Measurements from ENCODE around the gene TJAP1. TPM values are rescaled to one million over a fixed set of nuclear protein-coding genes. Genes with fewer than 3 reads are reported as not detected.
"Not testable (repeated sequence)": the region's sequence is repeated elsewhere in the genome, so short reads cannot be mapped to it uniquely, and the experiment has no call there.

The TJAP1 gene
- total and polyA plus RNA-seq, 3 donors from 2014 or later: 35.4 to 59.1 (median 55.9) TPM

GRCh38 chr6:43523284-43523683, 45.9 kb downstream of the TJAP1 start:
- H3K27me3 ChIP-seq: no peaks in the 10 kb centered on the region
- WGBS, 2 donors: 80 to 86% methylated on average over 3 of the region's 3 CpGs
- no peak for TF ChIP-seq CTCF (IDR thresholded peaks at IDR 0.05)
- no peak for TF ChIP-seq POLR2A (IDR thresholded peaks at IDR 0.05)
- no peaks in the 10 kb centered on the region for H3K9me3 ChIP-seq
- peaks cover 3% of the 10 kb centered on the region for H3K4me1 ChIP-seq
- H3K27ac ChIP-seq: no peak overlapping the region
- no peak for DNase-seq
- intact Hi-C loops (cut with DNase I; ENCODE audit: low total_unique reads): no loop called here
- H3K4me3 ChIP-seq: no peak overlapping the region
- H3K36me3 ChIP-seq (ENCODE audit: low read depth, missing control alignments): peaks cover 5% of the 10 kb centered on the region

GRCh38 chr6:43524483-43524961, 47.2 kb downstream of the TJAP1 start:
- H3K4me3 ChIP-seq: no peak overlapping the region
- intact Hi-C loops (cut with DNase I; ENCODE audit: low total_unique reads): no loop called here
- 86 to 93% methylated on average over 8 to 10 of the region's 10 CpGs for WGBS, 2 donors
- H3K36me3 ChIP-seq (ENCODE audit: low read depth, missing control alignments): peaks cover 5% of the 10 kb centered on the region
- no peak for TF ChIP-seq POLR2A (IDR thresholded peaks at IDR 0.05)
- no peak for TF ChIP-seq CTCF (IDR thresholded peaks at IDR 0.05)
- H3K27me3 ChIP-seq: no peaks in the 10 kb centered on the region
- no peaks in the 10 kb centered on the region for H3K4me1 ChIP-seq
- DNase-seq: no peak
- no peaks in the 10 kb centered on the region for H3K9me3 ChIP-seq
- no peak overlapping the region for H3K27ac ChIP-seq

- intact Hi-C loops (cut with DNase I; ENCODE audit: low total_unique reads): no loop called here
- no peaks in the 10 kb centered on the region for H3K4me1 ChIP-seq
- WGBS, 2 donors: 88 to 97% methylated on average over 1 of the region's 1 CpG
- no peak for DNase-seq
- no peaks in the 10 kb centered on the region for H3K9me3 ChIP-seq
- H3K27me3 ChIP-seq: no peaks in the 10 kb centered on the region
- no peaks in the 10 kb centered on the region for H3K36me3 ChIP-seq (ENCODE audit: low read depth, missing control alignments)
- no peak for TF ChIP-seq CTCF (IDR thresholded peaks at IDR 0.05)
- TF ChIP-seq POLR2A (IDR thresholded peaks at IDR 0.05): no peak
- no peak overlapping the region for H3K4me3 ChIP-seq
- H3K27ac ChIP-seq: no peak overlapping the region
Measured at GRCh38 chr6:43532201-43532600, 54.8 kb downstream of the TJAP1 start.

- DNase-seq; H3K4me1 ChIP-seq; H3K36me3 ChIP-seq (ENCODE audit: low read depth, missing control alignments); intact Hi-C loops (cut with DNase I; ENCODE audit: low total_unique reads); H3K27ac ChIP-seq; H3K27me3 ChIP-seq; H3K4me3 ChIP-seq; H3K9me3 ChIP-seq: not testable (repeated sequence)
- WGBS, 2 donors: 93% methylated on average over 14 of the region's 17 CpGs; no CpG with 5 or more reads in 1 of the 2 donors
Measured at GRCh38 chr6:43538986-43539385, 61.6 kb downstream of the TJAP1 start.

GRCh38 chr6:43539409-43539808, 62.0 kb downstream of the TJAP1 start:
- H3K9me3 ChIP-seq; H3K27ac ChIP-seq; H3K4me3 ChIP-seq; DNase-seq; H3K36me3 ChIP-seq (ENCODE audit: low read depth, missing control alignments); H3K27me3 ChIP-seq; H3K4me1 ChIP-seq; intact Hi-C loops (cut with DNase I; ENCODE audit: low total_unique reads): not testable (repeated sequence)
- WGBS, 2 donors: 88 to 99% methylated on average over 11 to 20 of the region's 20 CpGs

GRCh38 chr6:43540507-43540906, 63.1 kb downstream of the TJAP1 start:
- WGBS, 2 donors: 96% methylated on average over 5 of the region's 5 CpGs
- intact Hi-C loops (cut with DNase I; ENCODE audit: low total_unique reads): no loop called here
- Histone ChIP-seq H3K9me3 (no peaks in the 10 kb centered on the region), H3K27ac (no peak overlapping the region), H3K4me1 (no peaks in the 10 kb centered on the region), H3K27me3 (no peaks in the 10 kb centered on the region), H3K36me3 (ENCODE audit: low read depth, missing control alignments) (no peaks in the 10 kb centered on the region), H3K4me3 (no peak overlapping the region)
- TF ChIP-seq CTCF (IDR thresholded peaks at IDR 0.05) (no peak), POLR2A (IDR thresholded peaks at IDR 0.05) (no peak)
- DNase-seq: no peak

All from testis (tissue), 3 donors.